ENCODE measurements around the gene MED25.

The MED25 gene

DNA sequence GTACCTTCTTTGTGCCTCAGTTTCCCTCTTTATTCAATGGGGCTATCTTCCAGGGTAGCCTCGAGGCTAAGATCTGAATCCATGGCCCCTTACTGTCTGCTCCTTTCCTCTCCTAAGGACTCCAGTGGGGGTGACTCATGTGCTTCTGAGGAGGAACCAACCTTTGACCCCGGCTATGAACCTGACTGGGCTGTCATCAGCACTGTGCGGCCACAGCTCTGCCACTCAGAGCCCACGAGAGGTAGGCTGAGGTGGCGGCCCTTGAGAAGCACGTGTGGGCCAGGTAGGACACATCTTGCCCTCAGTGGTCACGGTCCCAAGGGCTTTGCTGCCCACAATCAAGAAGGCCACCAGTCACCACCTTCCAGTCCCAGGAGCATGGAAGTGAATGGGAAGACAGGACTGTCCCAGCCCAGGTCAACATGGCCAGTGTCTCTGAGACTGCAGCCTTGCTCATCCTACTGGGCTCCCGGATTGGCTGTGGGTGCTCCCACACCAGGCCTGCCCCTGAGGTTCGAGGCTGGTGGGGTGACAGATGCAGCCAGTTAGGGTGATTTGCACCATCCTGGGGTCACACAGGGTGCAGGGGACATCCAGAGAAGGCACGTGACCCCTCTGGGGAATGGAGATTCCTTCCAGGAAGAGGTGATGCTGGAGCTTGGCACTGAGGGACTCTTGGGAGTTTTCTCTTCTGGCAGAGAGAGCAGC, 62.2 kb downstream of the MED25 start:
- DNase-seq (ENCODE audit: low read depth), result no peak
- TF ChIP-seq, protein P1, sequence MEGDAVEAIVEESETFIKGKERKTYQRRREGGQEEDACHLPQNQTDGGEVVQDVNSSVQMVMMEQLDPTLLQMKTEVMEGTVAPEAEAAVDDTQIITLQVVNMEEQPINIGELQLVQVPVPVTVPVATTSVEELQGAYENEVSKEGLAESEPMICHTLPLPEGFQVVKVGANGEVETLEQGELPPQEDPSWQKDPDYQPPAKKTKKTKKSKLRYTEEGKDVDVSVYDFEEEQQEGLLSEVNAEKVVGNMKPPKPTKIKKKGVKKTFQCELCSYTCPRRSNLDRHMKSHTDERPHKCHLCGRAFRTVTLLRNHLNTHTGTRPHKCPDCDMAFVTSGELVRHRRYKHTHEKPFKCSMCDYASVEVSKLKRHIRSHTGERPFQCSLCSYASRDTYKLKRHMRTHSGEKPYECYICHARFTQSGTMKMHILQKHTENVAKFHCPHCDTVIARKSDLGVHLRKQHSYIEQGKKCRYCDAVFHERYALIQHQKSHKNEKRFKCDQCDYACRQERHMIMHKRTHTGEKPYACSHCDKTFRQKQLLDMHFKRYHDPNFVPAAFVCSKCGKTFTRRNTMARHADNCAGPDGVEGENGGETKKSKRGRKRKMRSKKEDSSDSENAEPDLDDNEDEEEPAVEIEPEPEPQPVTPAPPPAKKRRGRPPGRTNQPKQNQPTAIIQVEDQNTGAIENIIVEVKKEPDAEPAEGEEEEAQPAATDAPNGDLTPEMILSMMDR (IDR thresholded peaks at IDR 0.05; ENCODE audit: insufficient read depth, low read depth, low read length, missing control alignments), result no peak

DNA sequence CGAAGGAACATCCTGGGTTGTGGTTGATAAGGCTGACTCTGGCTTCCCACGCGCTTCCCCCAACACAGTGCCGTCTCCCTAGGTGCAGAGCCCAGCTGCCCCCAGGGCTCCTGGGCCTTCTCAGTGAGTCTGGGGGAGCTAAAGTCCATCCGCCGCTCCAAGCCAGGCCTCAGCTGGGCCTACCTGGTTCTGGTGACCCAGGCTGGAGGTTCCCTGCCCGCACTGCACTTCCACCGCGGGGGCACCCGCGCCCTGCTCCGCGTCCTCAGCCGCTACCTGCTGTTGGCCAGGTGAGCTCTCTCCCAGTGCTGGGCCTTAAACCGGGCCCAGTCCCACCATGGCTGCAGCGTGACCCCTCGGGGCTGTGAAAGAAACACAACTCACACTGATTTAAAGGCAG, 63.1 kb downstream of the MED25 start:
- no peak overlapping the region for H3K4me3 ChIP-seq (ENCODE audit: low read depth, low read length)
- TF ChIP-seq, protein P1 (IDR thresholded peaks at IDR 0.05; ENCODE audit: insufficient read depth, low read depth, low read length, missing control alignments), result no peak
- DNase-seq (ENCODE audit: low read depth), result no peak

More for the DNA sequence above, 62.2 kb downstream of the MED25 start:
- no peak overlapping the region for H3K4me3 ChIP-seq (ENCODE audit: low read depth, low read length)

DNA sequence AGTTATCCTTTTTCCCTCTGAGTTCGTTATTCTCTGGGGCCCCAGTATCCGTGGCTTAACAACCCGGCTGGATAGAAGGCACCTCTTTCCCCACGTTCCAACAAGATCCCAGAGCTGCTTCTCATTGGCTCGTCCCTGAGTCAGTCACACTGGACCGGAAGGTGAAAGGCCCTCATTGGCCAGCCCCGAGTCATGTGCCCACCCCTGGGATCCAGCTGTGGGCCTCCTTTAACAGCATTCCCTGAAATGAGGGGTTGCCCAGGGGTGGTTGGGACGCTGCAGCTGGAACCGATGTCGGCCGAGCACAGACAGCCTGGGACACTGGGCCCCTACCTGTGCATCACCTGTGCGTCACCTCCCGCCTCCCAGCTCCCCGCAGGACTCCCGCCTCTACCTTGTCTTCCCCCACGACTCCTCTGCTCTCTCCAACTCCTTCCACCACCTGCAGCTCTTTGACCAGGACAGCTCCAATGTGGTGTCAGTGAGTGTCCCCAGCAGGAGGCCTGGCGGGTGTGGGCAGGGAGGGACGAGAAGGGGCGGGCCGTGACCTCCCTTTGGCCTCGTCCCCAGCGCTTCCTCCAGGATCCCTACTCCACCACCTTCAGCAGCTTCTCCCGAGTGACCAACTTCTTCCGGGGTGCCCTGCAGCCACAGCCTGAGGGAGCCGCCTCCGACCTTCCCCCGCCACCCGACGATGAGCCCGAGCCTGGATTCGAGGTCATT, 63.7 kb downstream of the MED25 start:
- no peak overlapping the region for H3K4me3 ChIP-seq (ENCODE audit: low read depth, low read length)
- no peak for DNase-seq (ENCODE audit: low read depth)
- TF ChIP-seq, protein P1 (IDR thresholded peaks at IDR 0.05; ENCODE audit: insufficient read depth, low read depth, low read length, missing control alignments), result no peak

DNA sequence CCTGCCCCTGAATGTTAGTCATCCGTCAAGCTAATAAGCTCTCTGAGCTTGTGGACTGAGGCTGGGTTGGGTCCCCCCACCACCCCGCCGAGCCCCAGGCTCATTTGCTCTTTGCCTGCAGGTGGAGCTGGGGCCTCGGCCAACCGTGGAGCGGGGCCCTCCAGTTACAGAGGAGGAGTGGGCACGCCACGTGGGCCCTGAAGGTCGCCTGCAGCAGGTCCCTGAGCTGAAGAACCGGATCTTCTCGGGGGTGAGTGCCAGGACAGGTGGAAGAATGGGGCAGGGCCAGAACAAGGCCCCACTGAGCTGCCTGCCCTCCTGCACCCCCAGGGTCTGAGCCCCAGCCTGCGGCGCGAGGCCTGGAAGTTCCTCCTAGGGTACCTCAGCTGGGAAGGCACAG, 64.6 kb downstream of the MED25 start:
- DNase-seq (ENCODE audit: low read depth), result no peak
- H3K4me3 ChIP-seq (ENCODE audit: low read depth, low read length), result no peak overlapping the region
- TF ChIP-seq, protein P1 (IDR thresholded peaks at IDR 0.05; ENCODE audit: insufficient read depth, low read depth, low read length, missing control alignments), result no peak

DNA sequence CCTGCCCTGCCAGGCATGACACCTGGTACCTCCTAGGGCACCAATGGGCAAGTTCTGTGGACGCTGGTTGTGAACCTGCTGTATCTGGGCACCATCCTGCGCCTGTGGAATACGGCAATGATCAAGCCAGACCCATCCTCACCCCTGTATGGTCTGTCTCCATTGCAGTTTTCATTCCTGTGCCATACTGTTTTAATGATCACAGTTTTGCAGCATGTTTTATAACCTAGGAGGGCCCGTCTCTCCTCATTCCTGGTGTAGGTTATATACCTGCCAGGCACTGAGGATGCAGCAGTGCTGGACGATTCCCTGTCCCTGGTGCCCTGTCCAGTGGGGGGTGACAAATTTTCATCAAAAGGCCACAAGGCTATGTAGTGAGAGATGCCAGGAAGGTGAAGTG, 65.0 kb downstream of the MED25 start:
- TF ChIP-seq, protein P1 (IDR thresholded peaks at IDR 0.05; ENCODE audit: insufficient read depth, low read depth, low read length, missing control alignments), result no peak
- DNase-seq (ENCODE audit: low read depth), result no peak
- H3K4me3 ChIP-seq (ENCODE audit: low read depth, low read length), result no peak overlapping the region

DNA sequence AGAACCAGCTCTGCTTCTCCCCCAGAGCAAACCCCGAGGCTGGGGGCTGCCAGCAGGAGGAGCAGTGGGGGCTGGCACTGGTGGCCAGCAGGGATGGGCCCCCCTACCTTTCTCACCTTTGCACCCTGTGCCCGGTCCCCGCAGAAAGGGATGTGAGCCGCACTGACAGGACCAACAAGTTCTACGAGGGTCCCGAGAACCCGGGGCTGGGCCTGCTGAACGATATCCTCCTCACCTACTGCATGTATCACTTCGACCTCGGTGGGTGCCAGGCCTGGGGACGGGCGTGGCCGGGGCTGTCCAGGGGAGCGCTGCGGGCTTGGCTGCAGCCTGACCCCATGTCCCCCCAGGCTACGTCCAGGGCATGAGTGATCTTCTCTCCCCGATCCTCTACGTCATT, 66.0 kb downstream of the MED25 start:
- TF ChIP-seq, protein P1 (IDR thresholded peaks at IDR 0.05; ENCODE audit: insufficient read depth, low read depth, low read length, missing control alignments), result no peak
- no peak overlapping the region for H3K4me3 ChIP-seq (ENCODE audit: low read depth, low read length)
- DNase-seq (ENCODE audit: low read depth), result no peak
